GM18951 (cell line): Measurements from ENCODE around the gene CACNA2D3.

Experiments
- POLR2A ChIP-seq: IDR thresholded peaks from 4 replicates; pipeline ENCODE4 v1.6.1; 2011; ENCODE audit warnings: mild to moderate bottlenecking; ENCODE audit not compliant: insufficient read length, insufficient read depth; ENCODE audit errors: extremely low read depth
- in situ Hi-C: fragments of 300-500 bp; cut with MboI; formaldehyde crosslinking; loops from one replicate; pipeline ENCODE4 v1.12.0; 2022; ENCODE audit warnings: low sequenced_read_pairs, mixed read lengths, inconsistent platforms; ENCODE audit not compliant: unreplicated experiment

The CACNA2D3 gene

DNA sequence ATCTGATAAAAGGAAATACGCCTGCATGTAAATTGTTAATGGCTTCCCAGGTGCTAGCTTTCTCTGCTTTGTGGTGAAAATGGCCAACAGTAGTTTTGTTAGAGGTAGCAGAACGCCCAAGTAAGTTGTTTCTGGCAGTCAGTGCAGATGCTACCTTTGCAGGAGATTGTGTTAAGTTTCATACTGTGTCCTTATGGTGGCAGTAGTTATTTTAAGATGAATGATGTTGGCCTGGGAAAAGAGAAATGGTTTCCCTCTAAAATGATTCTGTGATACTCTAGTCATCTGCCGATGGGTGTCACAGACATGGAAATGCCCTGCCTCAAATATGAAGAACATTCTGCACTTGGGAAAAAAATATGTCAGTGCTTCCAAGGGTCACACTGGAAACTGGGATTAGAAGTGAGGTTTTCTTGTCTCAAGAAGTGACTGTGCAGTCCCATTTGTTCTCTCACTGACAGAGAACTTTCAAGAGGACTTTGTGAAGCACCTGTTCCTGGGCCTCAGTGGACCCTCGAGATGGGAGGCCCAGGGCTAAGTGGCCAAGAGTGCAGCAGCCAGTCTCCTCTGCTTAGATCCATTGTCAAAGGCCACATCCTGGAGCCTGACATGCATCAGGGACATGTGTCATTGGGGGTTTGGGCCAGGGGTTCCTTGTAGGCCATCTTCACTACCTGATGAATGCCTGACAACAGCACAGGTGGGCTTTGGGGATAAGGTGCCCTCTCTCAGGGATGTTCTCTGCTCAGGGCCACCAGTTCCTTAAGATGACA is 393.3 kb downstream of the CACNA2D3 start:
- in situ Hi-C loops: no loop called here
- no peak for TF ChIP-seq POLR2A

DNA sequence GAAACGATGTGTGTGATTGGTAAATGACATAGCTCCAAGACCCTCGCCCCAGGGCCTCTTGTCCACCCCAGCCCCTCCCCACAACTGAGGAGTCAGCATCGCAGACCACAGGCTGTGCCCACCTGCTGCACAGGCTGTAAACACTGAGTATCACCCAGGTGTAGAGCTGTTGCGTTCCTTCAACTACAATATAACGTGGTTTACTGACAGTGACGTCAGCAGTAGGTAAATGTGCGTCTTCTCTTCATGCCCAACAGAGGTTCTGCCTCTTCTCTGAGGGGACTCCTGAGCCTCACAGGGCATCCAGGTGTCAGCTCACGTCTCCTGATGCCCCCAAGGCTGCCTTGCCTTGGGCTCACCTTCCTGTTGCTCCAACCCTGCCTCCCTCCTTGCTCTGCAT is 395.1 kb downstream of the CACNA2D3 start:
- in situ Hi-C loops: no loop called here
- TF ChIP-seq POLR2A: no peak

DNA sequence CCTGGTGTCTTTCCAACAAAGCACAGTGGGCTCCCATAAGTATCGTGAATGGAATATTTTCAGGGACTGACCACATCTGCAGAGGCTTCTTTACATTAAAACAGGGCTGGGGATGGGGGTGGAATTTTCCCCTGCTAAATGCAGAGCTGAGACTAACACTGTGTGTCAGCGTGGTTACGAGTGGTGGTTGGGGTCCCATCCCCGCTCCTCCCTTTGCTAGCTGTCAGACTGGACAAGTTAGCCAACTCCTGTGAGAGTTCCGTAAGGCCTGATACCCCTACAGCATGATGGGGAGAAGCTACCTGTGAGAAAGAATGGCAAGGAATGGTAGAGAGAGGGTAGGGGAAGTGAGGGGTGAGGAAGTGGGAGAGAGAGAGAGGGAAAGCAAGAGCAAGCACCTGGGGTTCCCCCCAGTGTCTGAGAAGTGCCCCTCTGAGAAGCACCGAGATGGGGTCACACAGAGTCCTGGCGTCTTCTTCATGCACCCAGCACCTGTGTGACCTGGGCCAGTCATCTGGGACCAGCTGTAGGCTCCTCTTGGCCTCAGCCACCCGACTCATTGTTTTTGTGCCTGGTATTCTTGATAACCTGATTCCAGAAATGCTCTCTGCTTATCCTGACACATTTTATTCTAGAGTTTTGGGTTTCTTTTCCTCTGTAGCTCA is 395.8 kb downstream of the CACNA2D3 start:
- no peak for TF ChIP-seq POLR2A
- in situ Hi-C loops: no loop called here

DNA sequence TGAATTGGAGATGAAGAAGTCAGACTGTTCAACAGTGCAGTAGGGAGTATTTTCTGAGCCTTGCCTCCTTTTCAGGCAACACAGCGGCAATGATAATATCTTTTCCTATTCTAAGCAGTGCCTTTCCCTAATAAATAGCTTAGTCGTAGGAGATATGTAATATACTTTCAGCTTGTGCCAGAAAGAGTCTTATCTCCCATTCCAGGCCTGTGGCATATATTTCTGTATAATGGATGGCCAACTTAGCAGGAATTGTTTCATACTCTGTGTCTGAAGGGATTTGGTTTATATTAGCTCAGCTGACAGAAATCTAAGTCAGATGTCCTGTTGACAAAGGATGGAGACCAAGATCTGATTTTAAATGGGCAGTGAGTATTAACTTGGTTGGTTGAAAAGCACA is 397.1 kb downstream of the CACNA2D3 start:
- in situ Hi-C loops: no loop called here
- TF ChIP-seq POLR2A: no peak

DNA sequence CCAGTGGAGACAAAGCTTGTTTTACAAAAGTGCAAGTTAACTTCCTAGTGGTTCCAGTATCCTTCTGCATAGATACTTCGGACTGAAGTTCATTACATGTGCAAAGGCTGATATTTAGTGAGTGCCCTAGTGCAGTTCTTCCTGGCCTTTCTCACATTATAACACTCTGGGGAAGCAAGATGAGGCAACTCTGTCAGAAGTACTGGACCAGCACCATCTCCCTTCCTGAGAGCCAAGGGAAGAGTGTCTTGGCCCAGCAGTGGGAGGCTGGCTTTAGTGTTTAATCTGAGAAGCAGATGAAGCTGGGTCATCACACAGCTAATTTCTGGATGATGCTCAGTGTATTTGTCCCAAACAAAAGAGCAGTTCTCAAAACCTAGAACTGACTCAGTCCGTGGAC is 397.7 kb downstream of the CACNA2D3 start:
- in situ Hi-C loops: no loop called here
- TF ChIP-seq POLR2A: no peak

DNA sequence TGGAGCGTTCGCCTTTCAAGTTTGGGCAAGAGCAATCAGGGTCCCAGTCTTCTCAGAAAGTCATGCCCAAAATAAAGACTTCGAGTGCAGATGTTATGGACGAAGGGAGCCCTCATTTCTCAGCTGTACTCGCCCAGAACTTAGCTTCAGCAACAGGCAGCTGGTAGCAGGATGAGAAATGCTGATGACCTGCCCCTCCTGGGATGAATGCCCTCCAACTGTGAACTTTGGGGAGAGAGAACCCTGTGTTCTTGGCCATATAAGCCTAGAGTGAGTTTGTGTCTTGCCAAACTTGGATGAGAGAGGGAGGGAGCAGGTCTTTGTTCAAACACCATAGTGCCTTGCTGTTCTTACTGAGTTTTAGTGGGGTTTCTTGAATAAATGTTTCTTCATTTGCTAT is 405.2 kb downstream of the CACNA2D3 start:
- in situ Hi-C loops: no loop called here
- TF ChIP-seq POLR2A: no peak

DNA sequence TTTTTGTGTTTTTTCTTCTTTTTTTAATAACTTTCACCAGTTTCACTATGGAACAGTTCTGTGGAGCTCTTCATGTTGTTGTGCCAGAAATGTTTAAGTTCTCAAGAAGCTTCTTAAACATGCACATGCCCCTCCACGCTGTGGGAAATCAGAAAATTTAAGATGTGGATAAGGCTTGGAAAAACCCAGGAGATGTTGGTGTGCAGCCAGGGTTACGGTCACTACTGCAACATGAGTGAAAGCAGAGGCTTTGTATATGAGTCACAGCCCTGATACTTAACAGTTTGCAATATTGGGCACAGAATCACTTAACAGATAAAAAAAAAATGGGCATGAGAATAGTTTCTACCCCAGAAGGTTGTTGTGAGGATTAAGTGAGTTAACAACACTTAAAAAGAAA is 405.6 kb downstream of the CACNA2D3 start:
- in situ Hi-C loops: no loop called here
- no peak for TF ChIP-seq POLR2A

DNA sequence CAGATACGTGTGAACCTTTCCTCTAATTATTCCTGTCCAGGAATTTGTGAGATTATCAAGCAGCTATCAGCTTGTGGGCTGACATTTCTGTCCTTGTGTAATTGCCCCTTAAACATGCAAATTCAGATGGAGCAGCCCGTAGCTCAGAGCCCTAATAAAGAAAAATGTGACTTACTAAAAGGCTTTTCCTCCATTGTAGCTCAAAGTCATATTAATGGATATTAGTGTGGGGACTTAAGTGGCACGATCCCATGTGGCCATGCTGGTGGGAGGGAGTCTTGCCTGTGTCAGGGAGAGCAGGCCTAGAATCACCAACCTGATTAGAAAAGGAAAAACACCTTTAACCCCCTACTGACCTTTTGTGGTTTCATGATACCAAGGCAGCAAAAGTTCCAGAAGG is 406.3 kb downstream of the CACNA2D3 start:
- in situ Hi-C loops: no loop called here
- no peak for TF ChIP-seq POLR2A

DNA sequence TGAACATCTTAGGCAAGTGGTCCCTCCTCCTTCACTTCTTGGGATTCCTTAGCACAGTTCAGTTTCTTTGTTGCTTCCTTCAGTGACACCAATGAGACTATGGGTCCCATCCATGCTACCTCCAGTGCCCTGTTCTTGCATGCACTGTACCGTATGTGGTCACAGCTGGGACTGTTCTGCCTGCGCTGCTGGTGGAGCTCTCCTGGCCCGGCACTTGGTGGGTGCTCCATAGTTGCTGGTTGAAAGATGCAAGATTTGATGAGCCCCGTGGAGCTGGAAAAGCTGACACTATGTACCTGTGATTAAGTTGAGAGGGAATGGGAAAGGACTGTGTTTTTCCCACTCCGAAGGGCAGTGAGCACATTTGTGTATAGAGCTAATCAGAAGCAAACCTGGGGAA is 407.7 kb downstream of the CACNA2D3 start:
- in situ Hi-C loops: no loop called here
- TF ChIP-seq POLR2A: no peak

DNA sequence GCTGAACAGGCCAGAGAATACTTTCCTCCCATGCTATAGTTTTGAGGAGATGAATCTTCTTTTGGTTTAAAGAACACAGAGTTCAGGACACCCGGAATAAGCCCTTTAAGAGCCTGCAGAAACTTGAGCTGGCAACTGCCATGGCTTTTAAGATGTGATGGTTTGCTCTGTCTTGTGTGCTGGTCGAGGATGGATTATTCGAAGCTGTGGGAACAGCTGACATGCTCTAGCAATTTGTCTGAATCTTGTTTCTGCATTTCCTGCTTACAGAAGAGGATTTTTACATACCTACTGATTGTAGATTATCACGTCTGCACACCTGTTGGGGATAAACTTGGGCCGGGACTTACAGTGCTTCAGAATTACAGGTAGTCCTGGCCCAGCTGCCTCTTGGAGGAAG is 408.6 kb downstream of the CACNA2D3 start:
- in situ Hi-C loops: no loop called here
- TF ChIP-seq POLR2A: no peak

DNA sequence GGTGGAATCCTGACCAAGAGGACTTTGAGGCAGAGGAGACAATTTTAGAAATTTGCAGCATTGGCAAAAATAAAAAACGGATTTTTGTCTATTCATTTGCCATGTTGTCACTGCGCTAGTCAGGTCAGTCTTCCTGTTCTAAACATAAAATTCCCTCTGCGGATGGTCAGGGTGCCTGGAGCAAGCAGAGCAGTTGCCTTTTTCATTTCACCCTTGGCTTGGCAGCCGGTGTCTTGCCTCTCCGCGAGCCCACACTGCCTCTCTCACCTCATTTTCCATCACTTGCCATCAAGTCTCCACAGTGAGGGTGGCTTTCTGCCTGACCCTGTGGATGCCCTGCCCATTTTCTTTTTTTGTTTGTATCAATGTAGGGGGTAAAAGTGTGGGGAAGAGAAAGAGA is 409.4 kb downstream of the CACNA2D3 start:
- in situ Hi-C loops: no loop called here
- no peak for TF ChIP-seq POLR2A

DNA sequence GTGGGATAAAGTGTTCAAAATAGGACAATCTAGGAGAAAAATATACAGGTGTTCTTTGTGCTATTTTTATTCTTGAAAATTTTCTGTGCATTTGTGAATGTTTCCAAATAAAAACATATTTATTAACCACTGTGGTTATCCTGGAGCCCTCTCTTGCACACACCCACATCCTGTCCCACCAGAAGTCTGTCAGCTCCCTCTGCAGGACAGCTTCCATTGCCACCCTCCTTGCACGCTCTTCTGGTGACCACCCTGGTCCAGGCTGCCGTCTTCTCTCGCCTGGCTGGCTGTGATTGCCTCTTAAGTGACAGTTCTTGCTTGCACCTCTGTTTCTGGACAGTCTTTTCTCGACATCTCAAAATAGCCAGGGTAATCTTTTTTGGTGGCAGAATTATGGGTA is 411.5 kb downstream of the CACNA2D3 start:
- in situ Hi-C loops: no loop called here
- no peak for TF ChIP-seq POLR2A

DNA sequence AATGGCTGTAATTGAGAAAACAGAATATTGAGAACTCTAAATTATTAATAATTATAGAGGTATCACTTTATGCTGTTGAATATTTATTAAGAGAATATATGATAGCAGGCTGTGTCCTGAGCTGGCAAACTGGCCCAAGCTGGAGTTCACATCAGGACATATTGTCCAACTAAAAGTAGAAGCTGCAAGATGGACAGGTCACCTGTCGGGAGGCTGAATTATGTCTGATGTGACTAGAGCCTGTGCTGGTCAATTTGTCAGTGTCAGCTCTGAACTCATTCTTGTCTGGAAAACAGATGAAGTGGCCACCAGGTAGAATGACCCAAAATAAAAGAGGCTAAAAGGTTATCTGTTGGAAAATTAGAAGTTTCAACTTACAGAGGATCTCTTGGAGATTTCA is 413.3 kb downstream of the CACNA2D3 start:
- TF ChIP-seq POLR2A: no peak
- in situ Hi-C loops: no loop called here

DNA sequence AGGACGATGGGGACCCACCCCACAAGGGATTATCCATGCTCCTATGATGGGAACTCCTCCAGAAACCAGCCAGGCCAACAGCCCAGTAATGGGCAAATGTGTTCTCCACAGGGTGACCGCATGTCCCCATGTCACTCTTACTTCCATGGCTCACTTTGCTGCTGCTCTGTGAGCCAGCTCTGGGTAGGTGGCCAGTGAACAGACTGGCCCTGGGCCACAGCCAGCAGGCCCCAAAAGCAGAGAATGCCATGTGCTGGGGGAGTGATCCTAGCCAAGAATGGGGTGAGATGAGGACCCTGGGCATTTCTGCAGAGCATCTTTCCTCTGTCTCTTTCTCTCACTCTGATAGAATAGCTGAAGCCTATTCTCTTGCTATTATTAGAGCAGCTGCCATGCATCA is 414.1 kb downstream of the CACNA2D3 start:
- in situ Hi-C loops: no loop called here
- TF ChIP-seq POLR2A: no peak
